Bronchial epithelial cell (primary cell): ENCODE data around the gene ADAMTS3. TPM values are rescaled to one million over a fixed set of nuclear protein-coding genes. Genes with fewer than 3 reads are reported as not detected.

ENCODE experiments used
- DNase-seq: peaks from one replicate; pipeline ENCODE4 v3.0.0-alpha.2; 2010; ENCODE audit warnings: low read depth
- FAIRE-seq: peaks from 2 replicates; lab custom pipeline; 2011; peaks lifted over from hg19 to GRCh38; lab: Jason Lieb, UNC
- H3K27me3 ChIP-seq: 2 replicates; pipeline ENCODE4 v1.5.1; 2011; ENCODE audit warnings: low read length; ENCODE audit not compliant: control insufficient read depth, insufficient read depth
- H3K36me3 ChIP-seq: 2 replicates; pipeline ENCODE4 v1.5.1; 2011; ENCODE audit warnings: low read length; ENCODE audit not compliant: control insufficient read depth, insufficient read depth
- H3K4me3 ChIP-seq: 2 replicates; pipeline ENCODE4 v1.5.1; 2011; ENCODE audit warnings: mild to moderate bottlenecking, low read depth, low read length, control low read depth
- CTCF ChIP-seq: IDR thresholded peaks from 2 replicates; pipeline ENCODE4 v1.5.1; 2011; ENCODE audit warnings: mild to moderate bottlenecking, moderate library complexity, low read length, control low read depth, inconsistent platforms; ENCODE audit not compliant: insufficient read depth, severe bottlenecking
- total RNA-seq: library from RNA; depleted of rRNA; stranded (reverse); fragments of >200 nt; gene quantifications from 2 replicates; pipeline ENCODE4 v1.2.1, GENCODE V29; 2014

ADAMTS3 gene
- total RNA-seq, 1 donor from 2014 or later: 0.79 TPM

- DNase-seq: peak; percentile 9
- H3K36me3 ChIP-seq: no peaks in the 10 kb centered on the region
- no peaks in the 10 kb centered on the region for H3K27me3 ChIP-seq
- FAIRE-seq: no peak
- H3K4me3 ChIP-seq: no peak overlapping the region
- no peak for TF ChIP-seq CTCF
Observed at GRCh38 chr4:72283357-72283756, 285.7 kb downstream of the ADAMTS3 start.

GRCh38 chr4:72280252-72280651, 288.8 kb downstream of the ADAMTS3 start:
- H3K4me3 ChIP-seq: no peak overlapping the region
- no peak for TF ChIP-seq CTCF
- H3K36me3 ChIP-seq: no peaks in the 10 kb centered on the region
- no peaks in the 10 kb centered on the region for H3K27me3 ChIP-seq
- FAIRE-seq (no peak), DNase-seq (no peak)

- H3K27me3 ChIP-seq: no peaks in the 10 kb centered on the region
- H3K4me3 ChIP-seq: no peak overlapping the region
- H3K36me3 ChIP-seq: no peaks in the 10 kb centered on the region
- no peak for DNase-seq
- no peak for TF ChIP-seq CTCF
- FAIRE-seq: no peak
Observed at GRCh38 chr4:72275381-72275780, 293.6 kb downstream of the ADAMTS3 start.

GRCh38 chr4:72274251-72274650, 294.8 kb downstream of the ADAMTS3 start:
- TF ChIP-seq CTCF: no peak
- H3K36me3 ChIP-seq: no peaks in the 10 kb centered on the region
- no peak for FAIRE-seq

GRCh38 chr4:72255269-72255668, 313.8 kb downstream of the ADAMTS3 start:
- no peaks in the 10 kb centered on the region for H3K36me3 ChIP-seq
- H3K4me3 ChIP-seq: no peak overlapping the region
- H3K27me3 ChIP-seq: no peaks in the 10 kb centered on the region
- DNase-seq: no peak
- no peak for FAIRE-seq
- TF ChIP-seq CTCF: no peak

More at GRCh38 chr4:72274251-72274650, 294.8 kb downstream of the ADAMTS3 start:
- H3K27me3 ChIP-seq: no peaks in the 10 kb centered on the region
- H3K4me3 ChIP-seq: no peak overlapping the region
- no peak for DNase-seq

- no peaks in the 10 kb centered on the region for H3K36me3 ChIP-seq
- no peaks in the 10 kb centered on the region for H3K27me3 ChIP-seq
- no peak overlapping the region for H3K4me3 ChIP-seq
- TF ChIP-seq CTCF: no peak
- peak; percentile 70 for DNase-seq
- no peak for FAIRE-seq
Observed at GRCh38 chr4:72243641-72244040, 325.4 kb downstream of the ADAMTS3 start.
